GM12878 (cell line): ENCODE measurements around the gene FBRSL1.
A peak's percentile ranks its signal among the peaks of the same experiment; 100 is the strongest.

ENCODE experiments used
- MEF2A ChIP-seq: IDR thresholded peaks from 2 replicates; pipeline ENCODE4 v1.6.1; 2011; ENCODE audit warnings: low read depth, mild to moderate bottlenecking, low read length, moderate library complexity; ENCODE audit not compliant: insufficient read depth
- MXI1 ChIP-seq: fragments of 150-350 bp; IDR thresholded peaks from 2 replicates; pipeline ENCODE4 v1.6.1; 2011; ENCODE audit warnings: low read depth, mild to moderate bottlenecking, inconsistent platforms, low read length, improper control_type of control experiment
- RBBP5 ChIP-seq: fragments of 200-600 bp; sonication (generic); conservative IDR thresholded peaks from 2 replicates; pipeline ENCODE4 v1.6.1; 2016
- TAF1 ChIP-seq: IDR thresholded peaks from 2 replicates; pipeline ENCODE4 v1.6.1; 2011; ENCODE audit warnings: mild to moderate bottlenecking, low read depth, low read length, borderline replicate concordance
- ZNF274 ChIP-seq: IDR thresholded peaks from one replicate; pipeline ENCODE4 v1.8.0; 2011; ENCODE audit not compliant: insufficient read length, insufficient read depth
- TF ChIP-seq, protein P1 (sequence below), 3 experiments: IDR thresholded peaks in 2 of 3; conservative IDR thresholded peaks in 1 of 3; 2 replicates each; pipeline ENCODE4 v1.5.1; 2011; ENCODE audit warnings: low read depth in 3 of 3, low read length in 3 of 3, mild to moderate bottlenecking in 3 of 3, control low read depth in 2 of 3, moderate library complexity in 2 of 3, inconsistent platforms in 1 of 3, mixed read lengths in 1 of 3; ENCODE audit not compliant: control insufficient read depth in 2 of 3, insufficient read depth in 1 of 3; ENCODE audit errors: extremely low read depth in 1 of 3
- TF ChIP-seq, protein P2 (sequence below): fragments of 450-650 bp; IDR thresholded peaks from 2 replicates; pipeline ENCODE4 v1.6.1; 2017; ENCODE audit warnings: mild to moderate bottlenecking

GRCh38 chr12:132523576-132524331 lies 33.8 kb downstream of the FBRSL1 start:
- TF ChIP-seq, protein P1, sequence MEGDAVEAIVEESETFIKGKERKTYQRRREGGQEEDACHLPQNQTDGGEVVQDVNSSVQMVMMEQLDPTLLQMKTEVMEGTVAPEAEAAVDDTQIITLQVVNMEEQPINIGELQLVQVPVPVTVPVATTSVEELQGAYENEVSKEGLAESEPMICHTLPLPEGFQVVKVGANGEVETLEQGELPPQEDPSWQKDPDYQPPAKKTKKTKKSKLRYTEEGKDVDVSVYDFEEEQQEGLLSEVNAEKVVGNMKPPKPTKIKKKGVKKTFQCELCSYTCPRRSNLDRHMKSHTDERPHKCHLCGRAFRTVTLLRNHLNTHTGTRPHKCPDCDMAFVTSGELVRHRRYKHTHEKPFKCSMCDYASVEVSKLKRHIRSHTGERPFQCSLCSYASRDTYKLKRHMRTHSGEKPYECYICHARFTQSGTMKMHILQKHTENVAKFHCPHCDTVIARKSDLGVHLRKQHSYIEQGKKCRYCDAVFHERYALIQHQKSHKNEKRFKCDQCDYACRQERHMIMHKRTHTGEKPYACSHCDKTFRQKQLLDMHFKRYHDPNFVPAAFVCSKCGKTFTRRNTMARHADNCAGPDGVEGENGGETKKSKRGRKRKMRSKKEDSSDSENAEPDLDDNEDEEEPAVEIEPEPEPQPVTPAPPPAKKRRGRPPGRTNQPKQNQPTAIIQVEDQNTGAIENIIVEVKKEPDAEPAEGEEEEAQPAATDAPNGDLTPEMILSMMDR (IDR thresholded peaks at IDR 0.05 in 2 of 3, conservative IDR thresholded peaks at IDR 0.05 in 1 of 3; ENCODE audit: control insufficient read depth in 2 of 3, extremely low read depth in 1 of 3, insufficient read depth in 1 of 3, low read depth in 3 of 3, low read length in 3 of 3) = peak; percentile 83 to 87 (median 86)
- TF ChIP-seq ZNF274 (no peak), RBBP5 (no peak), MEF2A (no peak), MXI1 (no peak), TAF1 (no peak)
- TF ChIP-seq, protein P2, sequence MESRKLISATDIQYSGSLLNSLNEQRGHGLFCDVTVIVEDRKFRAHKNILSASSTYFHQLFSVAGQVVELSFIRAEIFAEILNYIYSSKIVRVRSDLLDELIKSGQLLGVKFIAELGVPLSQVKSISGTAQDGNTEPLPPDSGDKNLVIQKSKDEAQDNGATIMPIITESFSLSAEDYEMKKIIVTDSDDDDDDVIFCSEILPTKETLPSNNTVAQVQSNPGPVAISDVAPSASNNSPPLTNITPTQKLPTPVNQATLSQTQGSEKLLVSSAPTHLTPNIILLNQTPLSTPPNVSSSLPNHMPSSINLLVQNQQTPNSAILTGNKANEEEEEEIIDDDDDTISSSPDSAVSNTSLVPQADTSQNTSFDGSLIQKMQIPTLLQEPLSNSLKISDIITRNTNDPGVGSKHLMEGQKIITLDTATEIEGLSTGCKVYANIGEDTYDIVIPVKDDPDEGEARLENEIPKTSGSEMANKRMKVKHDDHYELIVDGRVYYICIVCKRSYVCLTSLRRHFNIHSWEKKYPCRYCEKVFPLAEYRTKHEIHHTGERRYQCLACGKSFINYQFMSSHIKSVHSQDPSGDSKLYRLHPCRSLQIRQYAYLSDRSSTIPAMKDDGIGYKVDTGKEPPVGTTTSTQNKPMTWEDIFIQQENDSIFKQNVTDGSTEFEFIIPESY = no peak
